SK-N-SH (cell line): ENCODE measurements around the gene DSG3. TPM values are rescaled to one million over a fixed set of nuclear protein-coding genes. Genes with fewer than 3 reads are reported as not detected.

ENCODE experiments used
- CTCF ChIA-PET: fragments of 300-600, 350-600 bp; formaldehyde crosslinking; extraction: SDS; loops from one replicate; lab custom pipeline; 2021; lab: Yijun Ruan, JAX
- POLR2A ChIA-PET: fragments of 350-600 bp; sonication (Branson Sonifier 250); formaldehyde crosslinking; extraction: SDS; loops from one replicate; lab custom pipeline; 2020; ENCODE audit warnings: antibody characterized with exemption, inconsistent platforms; lab: Yijun Ruan, JAX
- DNase-seq: peaks from one replicate; pipeline ENCODE4 v3.0.0; 2012
- H2AFZ ChIP-seq: fragments of 200-600 bp; sonication (generic); 2 replicates; pipeline ENCODE4 v1.8.1; 2016; ENCODE audit warnings: antibody characterized with exemption, mild to moderate bottlenecking, low read depth
- H3F3A ChIP-seq: fragments of 200-600 bp; sonication (generic); replicated peaks from 2 replicates; pipeline ENCODE3; 2016; ENCODE audit warnings: antibody characterized with exemption, mild to moderate bottlenecking; ENCODE audit not compliant: insufficient read depth
- H3K27ac ChIP-seq, 2 experiments: fragments of 200-500 bp in 1 of 2; fragments of 200-600 bp in 1 of 2; sonication (Bioruptor generic) in 1 of 2; sonication (generic), shearing (Covaris generic) in 1 of 2; 2 replicates each; pipeline versions ENCODE4 v1.5.1 to v1.6.1; 2014 to 2016; ENCODE audit warnings: low read depth in 2 of 2, inconsistent platforms in 1 of 2, low read length in 1 of 2, mild to moderate bottlenecking in 1 of 2, mixed read lengths in 1 of 2
- H3K27me3 ChIP-seq: fragments of 200-600 bp; sonication (generic), shearing (Covaris generic); 2 replicates; pipeline ENCODE4 v1.6.1; 2016; ENCODE audit warnings: mixed run types; ENCODE audit not compliant: insufficient read depth
- H3K36me3 ChIP-seq, 2 experiments: fragments of 200-500 bp in 1 of 2; fragments of 200-600 bp in 1 of 2; sonication (Bioruptor generic) in 1 of 2; sonication (generic) in 1 of 2; replicated peaks in 1 of 2; 2 replicates each; pipeline versions ENCODE3 to v1.5.1; 2014 to 2016; ENCODE audit warnings: low read length in 1 of 2, mild to moderate bottlenecking in 1 of 2; ENCODE audit not compliant: insufficient read depth in 2 of 2, control insufficient read depth in 1 of 2
- H3K4me1 ChIP-seq, 2 experiments: fragments of 200-500 bp in 1 of 2; fragments of 200-600 bp in 1 of 2; sonication (Bioruptor generic) in 1 of 2; sonication (generic), shearing (Covaris generic) in 1 of 2; 2 replicates each; pipeline versions ENCODE4 v1.5.1 to v1.6.1; 2014 to 2016; ENCODE audit warnings: low read depth in 1 of 2, low read length in 1 of 2, mixed run types in 1 of 2; ENCODE audit not compliant: insufficient read depth in 2 of 2, control insufficient read depth in 1 of 2
- H3K4me2 ChIP-seq: fragments of 200-600 bp; sonication (generic), shearing (Covaris generic); 2 replicates; pipeline ENCODE4 v1.6.1; 2017; ENCODE audit warnings: mixed run types
- H3K4me3 ChIP-seq, 2 experiments: fragments of 200-500 bp in 1 of 2; fragments of 200-600 bp in 1 of 2; sonication (Bioruptor generic) in 1 of 2; sonication (generic), shearing (Covaris generic) in 1 of 2; 2 replicates each; pipeline versions ENCODE4 v1.5.1 to v1.8.1; 2014 to 2016; ENCODE audit warnings: low read depth in 2 of 2, inconsistent platforms in 1 of 2, low read length in 1 of 2, mild to moderate bottlenecking in 1 of 2, mixed read lengths in 1 of 2, moderate library complexity in 1 of 2
- H3K79me2 ChIP-seq: fragments of 200-600 bp; sonication (generic); 2 replicates; pipeline ENCODE4 v1.8.1; 2017; ENCODE audit warnings: mild to moderate bottlenecking; ENCODE audit not compliant: insufficient read depth
- H3K9ac ChIP-seq: fragments of 200-600 bp; sonication (generic); 2 replicates; pipeline ENCODE4 v1.6.1; 2017; ENCODE audit warnings: mixed run types
- H3K9me2 ChIP-seq: fragments of 200-600 bp; sonication (generic); 2 replicates; pipeline ENCODE4 v1.6.1; 2017; ENCODE audit warnings: mixed run types
- H3K9me3 ChIP-seq: fragments of 200-600 bp; sonication (generic); 2 replicates; pipeline ENCODE4 v1.6.1; 2017; ENCODE audit warnings: mixed run types, mild to moderate bottlenecking, moderate library complexity
- H4K20me1 ChIP-seq: fragments of 200-600 bp; sonication (generic); 2 replicates; pipeline ENCODE4 v1.6.1; 2017; ENCODE audit warnings: mild to moderate bottlenecking, mixed run types; ENCODE audit not compliant: insufficient read depth
- FOSL2 ChIP-seq: IDR thresholded peaks from 2 replicates; pipeline ENCODE4 v1.4.0; 2012; ENCODE audit warnings: low read depth, mild to moderate bottlenecking, moderate library complexity, borderline replicate concordance
- IRF3 ChIP-seq: fragments of 150-350 bp; IDR thresholded peaks from 2 replicates; pipeline ENCODE4 v1.6.1; 2016; ENCODE audit warnings: mild to moderate bottlenecking, low read depth, low read length
- NFIC ChIP-seq: IDR thresholded peaks from 2 replicates; pipeline ENCODE4 v1.4.0; 2012; ENCODE audit warnings: borderline replicate concordance
- NRF1 ChIP-seq: IDR thresholded peaks from 2 replicates; pipeline ENCODE4 v1.6.1; 2012; ENCODE audit warnings: low read depth, mild to moderate bottlenecking, low read length
- POLR2AphosphoS5 ChIP-seq: IDR thresholded peaks from 2 replicates; pipeline ENCODE4 v1.6.1; 2012; ENCODE audit warnings: low read depth, low read length
- RAD21 ChIP-seq: IDR thresholded peaks from 2 replicates; pipeline ENCODE4 v1.6.1; 2012; ENCODE audit warnings: mild to moderate bottlenecking, low read length
- SIN3A ChIP-seq: IDR thresholded peaks from 2 replicates; pipeline ENCODE4 v1.6.1; 2012; ENCODE audit warnings: low read depth, mild to moderate bottlenecking, low read length, moderate library complexity, borderline replicate concordance
- TAF1 ChIP-seq: IDR thresholded peaks from 2 replicates; pipeline ENCODE4 v1.6.1; 2012; ENCODE audit warnings: low read depth, mild to moderate bottlenecking, low read length, moderate library complexity, borderline replicate concordance
- TCF12 ChIP-seq: IDR thresholded peaks from 2 replicates; pipeline ENCODE4 v1.4.0; 2012
- WGBS: methylation state at CpG from one replicate; pipeline ENCODE4 v1.1.6; 2017; ENCODE audit warnings: low lambda C conversion rate; 5-methylcytosine and 5-hydroxymethylcytosine counted together
- polyA plus RNA-seq, 3 experiments: library from polyadenylated mRNA; depleted of rRNA; stranded (reverse); fragments of >200 nt; gene quantifications; 2 replicates each; pipeline ENCODE4 v1.2.3, GENCODE V29; 2012
- TF ChIP-seq, protein P1 (sequence below): IDR thresholded peaks from 2 replicates; pipeline ENCODE4 v1.4.0; 2012; ENCODE audit warnings: low read depth
- TF ChIP-seq, protein P2 (sequence below): fragments of 150-350 bp; IDR thresholded peaks from 2 replicates; pipeline ENCODE4 v1.6.1; 2017; ENCODE audit warnings: antibody characterized with exemption, low read length, low read depth, borderline replicate concordance

The DSG3 gene
- polyA plus RNA-seq, 1 of the 3 experiments (the other 2 are of a cell fraction), result 0.02 TPM

DNA sequence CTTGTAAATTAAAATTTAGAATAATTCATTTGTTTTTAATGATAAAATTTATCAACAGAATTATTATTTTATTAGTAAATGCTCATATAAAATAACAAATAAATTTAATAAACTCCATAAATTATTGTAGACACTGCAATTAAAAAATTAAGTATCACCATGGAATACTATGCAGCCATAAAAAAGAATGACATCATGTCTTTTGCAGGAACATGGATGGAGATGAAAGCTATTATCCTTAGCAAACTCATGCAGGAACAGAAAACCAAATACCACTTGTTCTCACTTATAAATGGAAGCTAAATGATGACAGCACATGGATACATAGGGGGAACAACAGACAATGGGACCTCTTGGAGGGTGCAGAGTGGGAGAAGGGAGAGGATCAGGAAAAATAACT, 29.7 kb upstream of the DSG3 start:
- Histone ChIP-seq H4K20me1 (no peaks in the 10 kb centered on the region), H3K4me1 (no peaks in the 10 kb centered on the region), H3K9ac (no peak overlapping the region), H3K27ac (no peak overlapping the region), H3K27me3 (no peaks in the 10 kb centered on the region), H3K36me3 (no peaks in the 10 kb centered on the region), H3K9me3 (no peaks in the 10 kb centered on the region), H3K9me2 (no peaks in the 10 kb centered on the region), H3F3A (no peaks in the 10 kb centered on the region), H3K4me2 (no peak overlapping the region), H3K79me2 (no peaks in the 10 kb centered on the region), H2AFZ (no peak overlapping the region), H3K4me3 (no peak overlapping the region)
- ChIA-PET POLR2A (no interaction called here), CTCF (interaction anchor here (1.6 kb wide), 1 partner anchor 13 kb away, joined by 4 read pairs; no protein-coding TSS in a partner anchor)
- TF ChIP-seq, protein P1, sequence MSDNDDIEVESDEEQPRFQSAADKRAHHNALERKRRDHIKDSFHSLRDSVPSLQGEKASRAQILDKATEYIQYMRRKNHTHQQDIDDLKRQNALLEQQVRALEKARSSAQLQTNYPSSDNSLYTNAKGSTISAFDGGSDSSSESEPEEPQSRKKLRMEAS, result no peak
- TF ChIP-seq FOSL2 (no peak), SIN3A (no peak), TCF12 (no peak), NRF1 (no peak), TAF1 (no peak), IRF3 (no peak), NFIC (no peak)
- TF ChIP-seq, protein P2, sequence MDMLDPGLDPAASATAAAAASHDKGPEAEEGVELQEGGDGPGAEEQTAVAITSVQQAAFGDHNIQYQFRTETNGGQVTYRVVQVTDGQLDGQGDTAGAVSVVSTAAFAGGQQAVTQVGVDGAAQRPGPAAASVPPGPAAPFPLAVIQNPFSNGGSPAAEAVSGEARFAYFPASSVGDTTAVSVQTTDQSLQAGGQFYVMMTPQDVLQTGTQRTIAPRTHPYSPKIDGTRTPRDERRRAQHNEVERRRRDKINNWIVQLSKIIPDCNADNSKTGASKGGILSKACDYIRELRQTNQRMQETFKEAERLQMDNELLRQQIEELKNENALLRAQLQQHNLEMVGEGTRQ, result no peak
- no peak for DNase-seq

- H3K4me3 ChIP-seq, result no peak overlapping the region
- ChIA-PET CTCF (no interaction called here), POLR2A (no interaction called here)
- H3K9me3 ChIP-seq, result no peaks in the 10 kb centered on the region
- H3K4me1 ChIP-seq, result no peaks in the 10 kb centered on the region
- H3K79me2 ChIP-seq, result no peaks in the 10 kb centered on the region
- H3K36me3 ChIP-seq, result no peaks in the 10 kb centered on the region
- no peak for TF ChIP-seq RAD21
- no peak for TF ChIP-seq SIN3A
- TF ChIP-seq TAF1, result no peak
- no peak for TF ChIP-seq POLR2AphosphoS5
- 17% methylated on average over 6 of the region's 7 CpGs for WGBS
- no peak for DNase-seq
- H3K9ac ChIP-seq, result no peak overlapping the region
- H4K20me1 ChIP-seq, result no peaks in the 10 kb centered on the region
- H3K4me2 ChIP-seq, result no peak overlapping the region
- no peak overlapping the region for H3K27ac ChIP-seq
- no peaks in the 10 kb centered on the region for H3K9me2 ChIP-seq
- no peak overlapping the region for H2AFZ ChIP-seq
- H3F3A ChIP-seq, result no peaks in the 10 kb centered on the region
- no peaks in the 10 kb centered on the region for H3K27me3 ChIP-seq
These were observed 28.0 kb upstream of the DSG3 start for GRCh38 chr18:31419457-31419932.
